Vagina (tissue), 2 donors: ENCODE data around the gene BOD1L2. TPM values are rescaled to one million over a fixed set of nuclear protein-coding genes. Genes with fewer than 3 reads are reported as not detected.

Experiments used
- DNase-seq, 2 donors: peaks; one replicate each; pipeline ENCODE4 v3.0.0-alpha.2; 2017; ENCODE audit errors: extremely low spot score in 2 of 2
- H3K27ac ChIP-seq: fragments of 200-600 bp; sonication (generic); one replicate; pipeline ENCODE4 v1.5.1; 2019
- H3K27me3 ChIP-seq: fragments of 200-600 bp; sonication (generic); one replicate; pipeline ENCODE4 v1.5.1; 2019
- H3K36me3 ChIP-seq, 2 donors: fragments of 200-600 bp; sonication (generic); one replicate each; pipeline ENCODE4 v1.5.1; 2017 to 2019
- H3K4me1 ChIP-seq: fragments of 200-600 bp; sonication (generic); one replicate; pipeline ENCODE4 v1.5.1; 2019
- H3K4me3 ChIP-seq, 2 donors: fragments of 200-600 bp; sonication (generic); 1 replicate in 1 of 2; 2 replicates in 1 of 2; pipeline ENCODE4 v1.5.1; 2016 to 2019
- H3K9me3 ChIP-seq: fragments of 200-600 bp; sonication (generic); one replicate; pipeline ENCODE4 v1.5.1; 2019
- POLR2A ChIP-seq, 2 donors: fragments of 450-650 bp; IDR thresholded peaks; one replicate each; pipeline ENCODE4 v1.6.1; 2017; ENCODE audit warnings: antibody characterized with exemption in 2 of 2, mild to moderate bottlenecking in 2 of 2, moderate library complexity in 2 of 2
- POLR2AphosphoS5 ChIP-seq, 2 donors: sonication (generic); formaldehyde crosslinking; IDR thresholded peaks; one replicate each; pipeline ENCODE4 v1.9.0; 2017; ENCODE audit warnings: antibody characterized with exemption in 2 of 2, mild to moderate bottlenecking in 2 of 2, low read depth in 1 of 2; ENCODE audit not compliant: insufficient read depth in 1 of 2
- intact Hi-C: fragments of 100-400 bp; cut with DNase I; formaldehyde crosslinking; loops from one replicate; pipeline ENCODE4 v1.15.1; 2023
- total RNA-seq: library from RNA; depleted of rRNA; stranded (reverse); fragments of >200 nt; gene quantifications from one replicate; pipeline ENCODE4 v1.2.3, GENCODE V29; 2016
- TF ChIP-seq, protein P1 (sequence below), 3 experiments: fragments of 450-650 bp in 2 of 3; fragments of 200-600 bp in 1 of 3; sonication (generic) in 1 of 3; IDR thresholded peaks; one replicate each; pipeline ENCODE4 v1.5.1; 2017 to 2019; ENCODE audit warnings: antibody characterized with exemption in 3 of 3, mild to moderate bottlenecking in 2 of 3, moderate library complexity in 2 of 3

The BOD1L2 gene
- total RNA-seq, 1 donor from 2014 or later: not detected

- TF ChIP-seq, protein P1, sequence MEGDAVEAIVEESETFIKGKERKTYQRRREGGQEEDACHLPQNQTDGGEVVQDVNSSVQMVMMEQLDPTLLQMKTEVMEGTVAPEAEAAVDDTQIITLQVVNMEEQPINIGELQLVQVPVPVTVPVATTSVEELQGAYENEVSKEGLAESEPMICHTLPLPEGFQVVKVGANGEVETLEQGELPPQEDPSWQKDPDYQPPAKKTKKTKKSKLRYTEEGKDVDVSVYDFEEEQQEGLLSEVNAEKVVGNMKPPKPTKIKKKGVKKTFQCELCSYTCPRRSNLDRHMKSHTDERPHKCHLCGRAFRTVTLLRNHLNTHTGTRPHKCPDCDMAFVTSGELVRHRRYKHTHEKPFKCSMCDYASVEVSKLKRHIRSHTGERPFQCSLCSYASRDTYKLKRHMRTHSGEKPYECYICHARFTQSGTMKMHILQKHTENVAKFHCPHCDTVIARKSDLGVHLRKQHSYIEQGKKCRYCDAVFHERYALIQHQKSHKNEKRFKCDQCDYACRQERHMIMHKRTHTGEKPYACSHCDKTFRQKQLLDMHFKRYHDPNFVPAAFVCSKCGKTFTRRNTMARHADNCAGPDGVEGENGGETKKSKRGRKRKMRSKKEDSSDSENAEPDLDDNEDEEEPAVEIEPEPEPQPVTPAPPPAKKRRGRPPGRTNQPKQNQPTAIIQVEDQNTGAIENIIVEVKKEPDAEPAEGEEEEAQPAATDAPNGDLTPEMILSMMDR (IDR thresholded peaks at IDR 0.05): no peak
- TF ChIP-seq POLR2A (IDR thresholded peaks at IDR 0.05): no peak
- intact Hi-C loops: no loop called here
- no peak for DNase-seq
- H3K27ac ChIP-seq: no peak overlapping the region
- H3K4me3 ChIP-seq: no peak overlapping the region
- H3K4me1 ChIP-seq: no peaks in the 10 kb centered on the region
- no peaks in the 10 kb centered on the region for H3K27me3 ChIP-seq
- no peaks in the 10 kb centered on the region for H3K36me3 ChIP-seq
- H3K9me3 ChIP-seq: no peaks in the 10 kb centered on the region
Measured at GRCh38 chr18:57142324-57142723, 4.6 kb upstream of the BOD1L2 start.

DNA sequence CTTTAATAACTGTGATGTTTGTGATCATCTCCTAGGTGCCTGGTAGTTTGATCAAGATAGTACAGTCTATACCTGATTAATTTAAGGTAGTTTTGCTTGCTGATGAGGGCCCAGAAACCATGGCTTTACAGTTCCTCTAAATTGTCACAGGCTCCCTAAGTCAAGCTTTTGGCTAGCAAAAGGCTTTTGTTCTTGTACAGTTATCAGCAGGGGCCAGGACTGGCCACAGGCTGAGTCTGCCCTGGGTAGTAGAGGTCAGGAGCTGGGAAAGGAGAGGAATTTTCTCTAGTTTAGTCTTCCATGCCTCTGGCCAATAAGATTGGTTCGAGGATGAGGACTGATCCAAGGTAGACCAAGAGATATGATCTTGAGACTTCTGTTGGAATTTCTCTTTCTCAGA is 3.6 kb upstream of the BOD1L2 start:
- Histone ChIP-seq H3K27ac (no peak overlapping the region), H3K9me3 (no peaks in the 10 kb centered on the region), H3K4me3 (no peak overlapping the region), H3K36me3 (no peaks in the 10 kb centered on the region), H3K27me3 (no peaks in the 10 kb centered on the region), H3K4me1 (no peaks in the 10 kb centered on the region)
- no peak for DNase-seq
- intact Hi-C loops: no loop called here
- TF ChIP-seq POLR2A (IDR thresholded peaks at IDR 0.05): no peak
- TF ChIP-seq POLR2AphosphoS5 (IDR thresholded peaks at IDR 0.05; ENCODE audit: insufficient read depth in 1 of 2, low read depth in 1 of 2): no peak
- TF ChIP-seq, protein P1 (IDR thresholded peaks at IDR 0.05): no peak

DNA sequence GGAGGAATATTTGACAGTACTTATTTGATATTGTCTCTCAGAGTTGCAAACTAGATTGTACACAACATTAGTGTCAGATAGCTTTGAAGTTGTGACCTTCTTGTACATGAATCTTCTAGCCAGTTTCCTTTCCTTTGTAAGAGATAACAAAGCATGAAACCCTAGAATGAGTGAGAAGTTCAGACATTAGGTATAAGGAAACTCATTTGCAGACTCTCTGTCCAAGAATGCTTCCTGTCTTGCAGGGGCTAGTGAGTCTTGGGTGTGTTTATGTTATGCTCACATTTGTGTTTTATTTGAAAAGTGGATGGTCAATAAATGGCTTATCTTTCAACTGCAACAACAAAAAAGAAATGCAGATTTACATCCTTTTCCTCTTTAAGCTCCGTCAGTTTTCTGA is 1.4 kb downstream of the BOD1L2 start:
- no peak overlapping the region for H3K27ac ChIP-seq
- H3K9me3 ChIP-seq: no peaks in the 10 kb centered on the region
- TF ChIP-seq POLR2AphosphoS5 (IDR thresholded peaks at IDR 0.05; ENCODE audit: insufficient read depth in 1 of 2, low read depth in 1 of 2) (no peak), POLR2A (IDR thresholded peaks at IDR 0.05) (no peak)
- TF ChIP-seq, protein P1 (IDR thresholded peaks at IDR 0.05): no peak
- H3K27me3 ChIP-seq: no peaks in the 10 kb centered on the region
- no peak overlapping the region for H3K4me3 ChIP-seq
- intact Hi-C loops: no loop called here
- H3K36me3 ChIP-seq: no peaks in the 10 kb centered on the region
- no peak for DNase-seq
- H3K4me1 ChIP-seq: no peaks in the 10 kb centered on the region

DNA sequence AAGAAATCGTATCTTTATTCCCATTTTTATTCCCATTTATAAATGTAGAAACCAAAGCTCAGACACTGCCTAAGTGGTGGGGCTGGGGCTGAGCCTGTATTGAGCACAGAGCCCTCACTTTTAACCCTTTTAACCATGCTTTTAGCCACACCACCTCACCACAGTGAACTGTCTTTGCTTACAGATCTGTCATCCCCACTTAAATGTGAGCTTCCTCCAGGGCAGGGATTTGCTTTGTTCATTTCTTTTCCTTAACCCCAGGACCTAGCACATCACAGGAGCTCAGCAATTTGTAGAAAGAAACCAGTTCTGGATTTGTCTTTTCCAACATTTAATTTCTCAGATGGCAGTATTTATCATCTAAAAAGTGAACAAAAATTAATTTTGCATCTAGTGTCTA is 2.2 kb downstream of the BOD1L2 start:
- Histone ChIP-seq H3K27me3 (no peaks in the 10 kb centered on the region), H3K36me3 (no peaks in the 10 kb centered on the region), H3K27ac (no peak overlapping the region), H3K4me1 (no peaks in the 10 kb centered on the region), H3K9me3 (no peaks in the 10 kb centered on the region), H3K4me3 (no peak overlapping the region)
- intact Hi-C loops: no loop called here
- no peak for TF ChIP-seq POLR2AphosphoS5 (IDR thresholded peaks at IDR 0.05; ENCODE audit: insufficient read depth in 1 of 2, low read depth in 1 of 2)
- TF ChIP-seq POLR2A (IDR thresholded peaks at IDR 0.05): no peak
- TF ChIP-seq, protein P1 (IDR thresholded peaks at IDR 0.05): no peak
- DNase-seq: no peak

- no peak overlapping the region for H3K27ac ChIP-seq
- intact Hi-C loops: no loop called here
- DNase-seq: no peak
- TF ChIP-seq POLR2A (IDR thresholded peaks at IDR 0.05): no peak
- no peak for TF ChIP-seq POLR2AphosphoS5 (IDR thresholded peaks at IDR 0.05; ENCODE audit: insufficient read depth in 1 of 2, low read depth in 1 of 2)
- TF ChIP-seq, protein P1 (IDR thresholded peaks at IDR 0.05): no peak
- no peaks in the 10 kb centered on the region for H3K9me3 ChIP-seq
- H3K4me1 ChIP-seq: no peaks in the 10 kb centered on the region
- H3K36me3 ChIP-seq: no peaks in the 10 kb centered on the region
- no peak overlapping the region for H3K4me3 ChIP-seq
- H3K27me3 ChIP-seq: no peaks in the 10 kb centered on the region
Measured at GRCh38 chr18:57149531-57149930, 2.6 kb downstream of the BOD1L2 start.
